ENCODE measurements around the gene ADH5. TPM values are rescaled to one million over a fixed set of nuclear protein-coding genes. Genes with fewer than 3 reads are reported as not detected.

ADH5 gene
- total and polyA plus RNA-seq, 2 of the 8 experiments (the other 6 are each of a cell fraction or from before 2014, with no cell fraction given), result 223 to 327 TPM

- TF ChIP-seq CHD7 (IDR thresholded peaks at IDR 0.05; ENCODE audit: insufficient replicate concordance, low read length), result no peak
- TF ChIP-seq EP300 (IDR thresholded peaks at IDR 0.05; ENCODE audit: borderline replicate concordance in 1 of 2, low read depth in 2 of 2, low read length in 2 of 2), result no peak
- TF ChIP-seq RAD21 (IDR thresholded peaks at IDR 0.05 in 1 of 2, conservative IDR thresholded peaks at IDR 0.05 in 1 of 2; ENCODE audit: low read depth in 2 of 2, low read length in 2 of 2), result no peak
- TF ChIP-seq SP1 (IDR thresholded peaks at IDR 0.05; ENCODE audit: low read depth, low read length), result no peak
- 0 out of 2 replicates have a peak, but pooled peaks have one; percentile 1 for TF ChIP-seq MAFK (IDR thresholded peaks at IDR 0.05; ENCODE audit: low read depth, low read length)
These were observed 9.5 kb downstream of the ADH5 start (continued) for GRCh38 chr4:99078931-99079624.
